GM06990 (cell line): ENCODE results near the gene WDR43.

ENCODE experiments used
- DNase-seq: peaks from one replicate; pipeline ENCODE4 v3.0.0-alpha.2; 2011; ENCODE audit not compliant: insufficient read length; ENCODE audit errors: extremely low read depth
- H3K27me3 ChIP-seq: replicated peaks from 2 replicates; pipeline ENCODE4 v1.6.0; 2011; ENCODE audit warnings: low read length; ENCODE audit not compliant: control insufficient read depth, insufficient read depth
- H3K36me3 ChIP-seq: 2 replicates; pipeline ENCODE4 v1.5.1; 2011; ENCODE audit warnings: low read length; ENCODE audit not compliant: control insufficient read depth, insufficient read depth
- H3K4me3 ChIP-seq: replicated peaks from 2 replicates; pipeline ENCODE4 v1.5.1; 2011; ENCODE audit warnings: low read depth, mild to moderate bottlenecking, control low read depth, low read length
- CTCF ChIP-seq: IDR thresholded peaks from 2 replicates; pipeline ENCODE4 v1.5.1; 2011; ENCODE audit warnings: low read length, control low read depth, mild to moderate bottlenecking, inconsistent platforms; ENCODE audit not compliant: insufficient read depth, poor library complexity, severe bottlenecking

The WDR43 gene

GRCh38 chr2:28949617-28950305, 55.3 kb downstream of the WDR43 start:
- TF ChIP-seq CTCF, result no peak
- H3K36me3 ChIP-seq, result peaks cover 10% of the 10 kb centered on the region
- H3K27me3 ChIP-seq, result no peaks in the 10 kb centered on the region
- DNase-seq, result no peak
- H3K4me3 ChIP-seq, result no peak overlapping the region

- peaks cover 10% of the 10 kb centered on the region for H3K36me3 ChIP-seq
- no peak for DNase-seq
- no peaks in the 10 kb centered on the region for H3K27me3 ChIP-seq
- no peak overlapping the region for H3K4me3 ChIP-seq
- TF ChIP-seq CTCF, result no peak
Observed at GRCh38 chr2:28950941-28951630, 56.6 kb downstream of the WDR43 start.

GRCh38 chr2:28951910-28952835, 57.7 kb downstream of the WDR43 start:
- no peak for DNase-seq
- H3K4me3 ChIP-seq, result no peak overlapping the region

GRCh38 chr2:28952836-28953211, 58.4 kb downstream of the WDR43 start:
- no peak overlapping the region for H3K4me3 ChIP-seq
- no peaks in the 10 kb centered on the region for H3K27me3 ChIP-seq
- peaks cover 5% of the 10 kb centered on the region for H3K36me3 ChIP-seq
- no peak for TF ChIP-seq CTCF
- no peak for DNase-seq

More at GRCh38 chr2:28951910-28952835, 57.7 kb downstream of the WDR43 start:
- no peak for TF ChIP-seq CTCF
- Histone ChIP-seq H3K27me3 (no peaks in the 10 kb centered on the region), H3K36me3 (peaks cover 6% of the 10 kb centered on the region)

- H3K27me3 ChIP-seq, result no peaks in the 10 kb centered on the region
- TF ChIP-seq CTCF, result no peak
- no peak for DNase-seq
Observed at GRCh38 chr2:28955467-28955866, 61.0 kb downstream of the WDR43 start.

More at GRCh38 chr2:28955467-28955866, 61.0 kb downstream of the WDR43 start:
- H3K36me3 ChIP-seq, result no peaks in the 10 kb centered on the region
- no peak overlapping the region for H3K4me3 ChIP-seq
